Smooth muscle cell (in vitro differentiated cells): ENCODE measurements around the gene DPY19L3. TPM values are rescaled to one million over a fixed set of nuclear protein-coding genes. Genes with fewer than 3 reads are reported as not detected.

ENCODE experiments used
- DNase-seq: peaks from one replicate; lab custom pipeline; 2025; ENCODE audit not compliant: unreplicated experiment; lab: John Stamatoyannopoulos, UW
- H2AFZ ChIP-seq: fragments of 200-600 bp; sonication (generic); 2 replicates; pipeline ENCODE4 v1.6.0; 2016; ENCODE audit warnings: antibody characterized with exemption, low read depth, mild to moderate bottlenecking
- H3F3A ChIP-seq: fragments of 200-600 bp; sonication (generic); 2 replicates; pipeline ENCODE4 v1.6.0; 2017; ENCODE audit warnings: antibody characterized with exemption, low read depth
- H3K27ac ChIP-seq: fragments of 200-600 bp; sonication (generic); 2 replicates; pipeline ENCODE4 v1.5.1; 2016; ENCODE audit warnings: low read depth, mild to moderate bottlenecking
- H3K27me3 ChIP-seq: fragments of 200-600 bp; sonication (generic); 2 replicates; pipeline ENCODE4 v1.6.1; 2016; ENCODE audit warnings: low read depth, mild to moderate bottlenecking
- H3K36me3 ChIP-seq: fragments of 200-600 bp; sonication (generic); 2 replicates; pipeline ENCODE4 v1.5.1; 2016; ENCODE audit warnings: low read depth
- H3K4me1 ChIP-seq: fragments of 200-600 bp; sonication (generic); 2 replicates; pipeline ENCODE4 v1.5.1; 2016; ENCODE audit warnings: low read depth
- H3K4me2 ChIP-seq: fragments of 200-600 bp; sonication (generic); 2 replicates; pipeline ENCODE4 v1.6.0; 2016; ENCODE audit warnings: mild to moderate bottlenecking
- H3K4me3 ChIP-seq: fragments of 200-600 bp; sonication (generic); 2 replicates; pipeline ENCODE4 v1.5.1; 2016; ENCODE audit warnings: mild to moderate bottlenecking
- H3K79me2 ChIP-seq: fragments of 200-600 bp; sonication (generic); 2 replicates; pipeline ENCODE4 v1.6.0; 2016; ENCODE audit warnings: low read depth, mild to moderate bottlenecking
- H3K9ac ChIP-seq: fragments of 200-600 bp; sonication (generic); 2 replicates; pipeline ENCODE4 v1.6.0; 2016; ENCODE audit warnings: low read depth
- H3K9me3 ChIP-seq: fragments of 200-600 bp; sonication (generic); replicated peaks from 2 replicates; pipeline ENCODE4 v1.5.1; 2016; ENCODE audit warnings: low read depth
- H4K20me1 ChIP-seq: fragments of 200-600 bp; sonication (generic); 2 replicates; pipeline ENCODE4 v1.6.0; 2016; ENCODE audit warnings: low read depth
- CTCF ChIP-seq: fragments of 200-600 bp; sonication (generic); IDR thresholded peaks from 2 replicates; pipeline ENCODE4 v1.5.1; 2017; ENCODE audit warnings: borderline replicate concordance, mild to moderate bottlenecking, antibody characterized with exemption; ENCODE audit not compliant: insufficient read depth, poor library complexity, severe bottlenecking
- WGBS: methylation state at CpG from one replicate; pipeline ENCODE4 v1.1.7; 2016; ENCODE audit warnings: low lambda C conversion rate; 5-methylcytosine and 5-hydroxymethylcytosine counted together
- polyA plus RNA-seq: library from polyadenylated mRNA; unstranded; fragments of >200 nt; fragmentation: Nextera tagmentation; extraction: Ambion mirVana; gene quantifications from 2 replicates; pipeline ENCODE4 v1.2.1, GENCODE V29; 2016
- total RNA-seq: library from RNA; depleted of rRNA; stranded (reverse); fragments of >200 nt; gene quantifications from 2 replicates; pipeline ENCODE4 v1.2.3, GENCODE V29; 2014

Gene DPY19L3
- total and polyA plus RNA-seq, 2 experiments from 2014 or later, result 5.8 to 50.0 TPM

DNA sequence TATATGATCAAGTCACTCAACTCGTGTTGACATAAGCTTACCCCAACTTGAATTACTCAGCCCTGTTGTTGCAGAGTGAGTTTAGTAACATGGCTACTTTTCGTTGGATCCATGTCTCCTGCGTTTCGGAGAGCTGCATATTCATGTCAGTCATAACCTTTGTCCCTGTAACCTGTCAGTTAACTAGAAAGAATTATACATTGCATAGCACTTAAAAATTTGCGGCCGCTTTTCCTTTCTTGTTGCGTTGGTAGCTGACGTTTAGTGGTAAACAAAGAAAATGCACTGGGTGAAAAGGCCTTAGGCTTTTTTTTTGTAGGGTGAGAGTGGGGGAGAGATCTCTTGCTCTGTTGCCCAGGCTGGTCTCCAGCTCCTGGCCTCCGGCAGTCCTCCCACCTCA is 46.0 kb upstream of the DPY19L3 start:
- Histone ChIP-seq H3K4me3 (no peak overlapping the region), H3K36me3 (peaks cover 17% of the 10 kb centered on the region), H3F3A (no peaks in the 10 kb centered on the region), H3K79me2 (peaks cover 12% of the 10 kb centered on the region), H3K27me3 (no peaks in the 10 kb centered on the region), H2AFZ (no peak overlapping the region), H3K27ac (no peak overlapping the region), H3K9me3 (no peaks in the 10 kb centered on the region), H3K4me2 (no peak overlapping the region), H3K4me1 (no peaks in the 10 kb centered on the region), H4K20me1 (peaks cover 53% of the 10 kb centered on the region), H3K9ac (no peak overlapping the region)
- 91% methylated on average over 9 of the region's 9 CpGs for WGBS
- DNase-seq, result no peak
- no peak for TF ChIP-seq CTCF

DNA sequence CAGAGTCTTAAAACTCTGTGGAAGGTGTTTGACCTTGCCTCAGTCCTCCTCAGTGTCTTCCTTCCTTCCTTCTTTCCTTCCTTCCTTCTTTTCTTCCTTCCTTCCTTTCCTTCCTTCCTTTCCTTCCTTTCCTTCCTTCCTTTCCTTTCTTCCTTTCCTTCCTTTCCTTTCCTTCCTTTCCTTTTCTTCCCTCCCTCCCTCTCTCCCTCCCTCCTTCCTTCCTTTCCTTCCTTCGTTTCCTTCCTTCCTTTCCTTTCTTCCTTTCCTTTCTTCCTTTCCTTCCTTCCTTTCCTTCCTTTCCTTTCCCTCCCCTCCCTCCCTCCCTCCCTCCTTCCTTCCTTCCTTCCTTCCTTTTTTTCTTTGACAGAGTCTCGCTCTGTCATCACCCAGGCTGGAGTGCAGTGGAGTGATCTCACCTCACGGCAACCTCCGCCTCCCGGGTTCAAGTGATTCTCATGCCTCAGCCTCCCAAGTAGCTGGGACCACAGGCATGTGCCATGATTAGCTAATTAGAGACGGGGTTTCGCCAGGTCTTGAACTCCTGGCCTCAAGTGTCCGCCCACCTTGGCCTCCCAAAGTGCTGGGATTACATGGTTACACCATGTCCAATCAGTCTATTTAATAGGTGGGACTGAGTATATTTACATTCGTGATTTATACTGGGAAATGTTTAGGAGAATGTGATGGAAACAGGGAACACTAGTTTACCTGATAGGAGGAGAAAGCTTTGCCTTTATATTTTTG is 43.8 kb upstream of the DPY19L3 start:
- Histone ChIP-seq H3K9me3 (no peaks in the 10 kb centered on the region), H3K79me2 (peaks cover 13% of the 10 kb centered on the region), H2AFZ (no peak overlapping the region), H3K4me1 (no peaks in the 10 kb centered on the region), H3K27ac (no peak overlapping the region), H4K20me1 (peaks cover 52% of the 10 kb centered on the region), H3F3A (no peaks in the 10 kb centered on the region), H3K36me3 (peaks cover 14% of the 10 kb centered on the region), H3K4me2 (no peak overlapping the region), H3K27me3 (no peaks in the 10 kb centered on the region), H3K9ac (no peak overlapping the region), H3K4me3 (no peak overlapping the region)
- DNase-seq, result no peak
- no peak for TF ChIP-seq CTCF
- 92% methylated on average over 8 of the region's 9 CpGs for WGBS

DNA sequence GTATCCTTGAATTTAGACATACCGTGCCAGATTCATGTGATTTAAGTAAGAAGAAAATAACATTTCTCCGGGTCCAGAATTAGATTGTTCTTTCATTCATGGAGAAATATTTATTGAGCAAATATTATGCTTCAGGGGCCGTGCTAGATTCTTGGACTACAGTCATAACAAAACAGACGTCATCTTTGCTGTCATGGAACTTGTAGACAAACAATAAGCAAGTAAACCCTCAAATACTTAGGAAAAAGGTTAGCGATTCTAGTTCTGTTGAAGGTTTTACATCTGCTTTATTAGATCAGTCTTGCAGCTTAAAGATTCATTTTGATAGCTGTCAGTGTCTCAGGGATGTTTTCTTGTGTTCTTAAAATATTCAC is 43.3 kb upstream of the DPY19L3 start:
- H3K27ac ChIP-seq, result no peak overlapping the region
- H3K9ac ChIP-seq, result no peak overlapping the region
- H4K20me1 ChIP-seq, result peaks cover 57% of the 10 kb centered on the region
- H3K4me1 ChIP-seq, result no peaks in the 10 kb centered on the region
- peaks cover 15% of the 10 kb centered on the region for H3K79me2 ChIP-seq
- WGBS, result 97% methylated on average over 5 of the region's 5 CpGs
- DNase-seq, result no peak
- no peaks in the 10 kb centered on the region for H3F3A ChIP-seq
- H3K9me3 ChIP-seq, result no peaks in the 10 kb centered on the region
- H3K27me3 ChIP-seq, result no peaks in the 10 kb centered on the region
- no peak overlapping the region for H2AFZ ChIP-seq
- H3K4me2 ChIP-seq, result no peak overlapping the region
- H3K4me3 ChIP-seq, result no peak overlapping the region
- TF ChIP-seq CTCF, result no peak
- peaks cover 14% of the 10 kb centered on the region for H3K36me3 ChIP-seq

GRCh38 chr19:32363175-32363574 is 42.4 kb upstream of the DPY19L3 start:
- H3K4me1 ChIP-seq, result no peaks in the 10 kb centered on the region
- peaks cover 62% of the 10 kb centered on the region for H4K20me1 ChIP-seq
- DNase-seq, result no peak
- H2AFZ ChIP-seq, result no peak overlapping the region
- H3K4me2 ChIP-seq, result no peak overlapping the region
- H3K79me2 ChIP-seq, result peaks cover 16% of the 10 kb centered on the region
- no peak for TF ChIP-seq CTCF
- no peaks in the 10 kb centered on the region for H3K9me3 ChIP-seq
- H3K27me3 ChIP-seq, result no peaks in the 10 kb centered on the region
- WGBS, result 71% methylated on average over 3 of the region's 3 CpGs
- no peak overlapping the region for H3K27ac ChIP-seq
- H3K4me3 ChIP-seq, result no peak overlapping the region
- H3K36me3 ChIP-seq, result peaks cover 12% of the 10 kb centered on the region
- no peak overlapping the region for H3K9ac ChIP-seq
- H3F3A ChIP-seq, result no peaks in the 10 kb centered on the region
